HEK293T (cell line): Measurements from ENCODE around the gene PGAM2.

Experiments
- ARNT ChIP-seq: fragments of 450-650 bp; IDR thresholded peaks from 2 replicates; pipeline ENCODE4 v1.6.1; 2017; ENCODE audit warnings: mild to moderate bottlenecking
- BHLHE40 ChIP-seq: fragments of 450-650 bp; IDR thresholded peaks from 2 replicates; pipeline ENCODE4 v1.6.1; 2016; ENCODE audit warnings: mild to moderate bottlenecking, moderate library complexity, borderline replicate concordance
- FOXA1 ChIP-seq: fragments of 450-650 bp; IDR thresholded peaks from 2 replicates; pipeline ENCODE4 v1.6.1; 2016; ENCODE audit warnings: mild to moderate bottlenecking
- FOXM1 ChIP-seq: fragments of 450-650 bp; IDR thresholded peaks from 2 replicates; pipeline ENCODE4 v1.6.1; 2017; ENCODE audit warnings: mild to moderate bottlenecking, borderline replicate concordance
- NFRKB ChIP-seq: fragments of 450-650 bp; IDR thresholded peaks from 2 replicates; pipeline ENCODE4 v1.6.1; 2016; ENCODE audit warnings: mild to moderate bottlenecking, moderate library complexity
- SP1 ChIP-seq: fragments of 450-650 bp; IDR thresholded peaks from 2 replicates; pipeline ENCODE4 v1.6.1; 2017
- SUZ12 ChIP-seq: fragments of 450-650 bp; IDR thresholded peaks from 2 replicates; pipeline ENCODE4 v1.6.1; 2016; ENCODE audit warnings: mild to moderate bottlenecking
- TARDBP ChIP-seq: fragments of 450-650 bp; IDR thresholded peaks from 2 replicates; pipeline ENCODE4 v1.6.1; 2016

- TF ChIP-seq FOXA1 (no peak), BHLHE40 (no peak), TARDBP (no peak), NFRKB (no peak), FOXM1 (no peak), SP1 (no peak), SUZ12 (no peak), ARNT (no peak)
These were observed 10.9 kb upstream of the PGAM2 start for GRCh38 chr7:44076101-44076895.
